AG10803 (cell line): Measurements from ENCODE around the gene DPEP1.

Experiments
- DNase-seq: peaks from one replicate; pipeline ENCODE4 v3.0.0; 2010; ENCODE audit warnings: low read depth
- H3K4me3 ChIP-seq: 2 replicates; pipeline ENCODE4 v1.5.1; 2011; ENCODE audit warnings: mild to moderate bottlenecking, low read length, control low read depth
- TF ChIP-seq, protein P1 (sequence below): conservative IDR thresholded peaks from 2 replicates; pipeline ENCODE4 v1.5.1; 2011; ENCODE audit warnings: mild to moderate bottlenecking, low read length, control low read depth, inconsistent platforms

The DPEP1 gene

DNA sequence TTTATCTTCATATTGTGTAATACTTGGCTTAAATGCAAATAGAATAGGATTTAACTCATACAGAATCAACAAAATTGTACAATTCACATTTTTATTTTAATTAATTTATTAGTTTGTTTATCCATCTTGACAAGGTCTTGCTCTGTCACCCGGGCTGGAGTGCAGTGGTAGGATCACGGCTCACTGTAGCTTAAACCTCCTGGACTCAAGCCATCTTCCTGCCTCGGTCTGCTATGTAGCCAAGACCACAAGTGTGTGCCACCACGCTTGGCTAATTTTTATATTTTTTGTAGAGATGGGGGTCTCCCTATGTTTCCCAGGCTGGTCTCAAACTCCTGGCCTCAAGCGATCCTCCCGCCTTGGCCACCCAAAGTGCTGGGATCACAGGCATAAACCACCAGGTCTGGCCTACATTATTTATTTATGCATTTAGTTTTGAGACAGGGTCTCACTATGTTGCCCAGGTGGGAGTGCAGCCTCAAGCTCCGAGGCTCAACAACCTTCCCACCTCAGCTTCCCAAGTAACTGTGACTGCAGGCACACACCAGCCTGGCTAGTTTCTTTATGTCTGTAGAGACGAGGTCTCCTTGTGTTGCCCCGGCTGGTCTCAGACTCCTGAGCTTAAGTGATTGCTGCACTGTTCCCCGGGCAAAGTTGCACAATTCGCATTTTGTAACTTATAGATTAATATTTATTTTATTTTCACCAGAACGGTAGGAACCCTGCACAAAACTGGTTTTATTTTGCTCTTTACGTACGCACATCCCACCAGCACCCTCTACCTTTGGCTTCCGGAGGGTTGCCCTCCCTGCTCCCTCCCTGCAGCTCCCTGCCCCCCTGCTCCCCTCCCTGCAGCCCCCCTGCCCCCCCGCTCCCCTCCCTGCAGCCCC is 4.9 kb downstream of the DPEP1 start:
- H3K4me3 ChIP-seq = no peak overlapping the region
- TF ChIP-seq, protein P1, sequence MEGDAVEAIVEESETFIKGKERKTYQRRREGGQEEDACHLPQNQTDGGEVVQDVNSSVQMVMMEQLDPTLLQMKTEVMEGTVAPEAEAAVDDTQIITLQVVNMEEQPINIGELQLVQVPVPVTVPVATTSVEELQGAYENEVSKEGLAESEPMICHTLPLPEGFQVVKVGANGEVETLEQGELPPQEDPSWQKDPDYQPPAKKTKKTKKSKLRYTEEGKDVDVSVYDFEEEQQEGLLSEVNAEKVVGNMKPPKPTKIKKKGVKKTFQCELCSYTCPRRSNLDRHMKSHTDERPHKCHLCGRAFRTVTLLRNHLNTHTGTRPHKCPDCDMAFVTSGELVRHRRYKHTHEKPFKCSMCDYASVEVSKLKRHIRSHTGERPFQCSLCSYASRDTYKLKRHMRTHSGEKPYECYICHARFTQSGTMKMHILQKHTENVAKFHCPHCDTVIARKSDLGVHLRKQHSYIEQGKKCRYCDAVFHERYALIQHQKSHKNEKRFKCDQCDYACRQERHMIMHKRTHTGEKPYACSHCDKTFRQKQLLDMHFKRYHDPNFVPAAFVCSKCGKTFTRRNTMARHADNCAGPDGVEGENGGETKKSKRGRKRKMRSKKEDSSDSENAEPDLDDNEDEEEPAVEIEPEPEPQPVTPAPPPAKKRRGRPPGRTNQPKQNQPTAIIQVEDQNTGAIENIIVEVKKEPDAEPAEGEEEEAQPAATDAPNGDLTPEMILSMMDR = no peak
- no peak for DNase-seq

- DNase-seq = peak; percentile 43
- TF ChIP-seq, protein P1 = no peak
- H3K4me3 ChIP-seq = no peak overlapping the region
Measured at GRCh38 chr16:89619840-89620239, 6.4 kb downstream of the DPEP1 start.

- no peak overlapping the region for H3K4me3 ChIP-seq
- DNase-seq = no peak
- TF ChIP-seq, protein P1 = no peak
Measured at GRCh38 chr16:89620406-89620841, 7.0 kb downstream of the DPEP1 start.

DNA sequence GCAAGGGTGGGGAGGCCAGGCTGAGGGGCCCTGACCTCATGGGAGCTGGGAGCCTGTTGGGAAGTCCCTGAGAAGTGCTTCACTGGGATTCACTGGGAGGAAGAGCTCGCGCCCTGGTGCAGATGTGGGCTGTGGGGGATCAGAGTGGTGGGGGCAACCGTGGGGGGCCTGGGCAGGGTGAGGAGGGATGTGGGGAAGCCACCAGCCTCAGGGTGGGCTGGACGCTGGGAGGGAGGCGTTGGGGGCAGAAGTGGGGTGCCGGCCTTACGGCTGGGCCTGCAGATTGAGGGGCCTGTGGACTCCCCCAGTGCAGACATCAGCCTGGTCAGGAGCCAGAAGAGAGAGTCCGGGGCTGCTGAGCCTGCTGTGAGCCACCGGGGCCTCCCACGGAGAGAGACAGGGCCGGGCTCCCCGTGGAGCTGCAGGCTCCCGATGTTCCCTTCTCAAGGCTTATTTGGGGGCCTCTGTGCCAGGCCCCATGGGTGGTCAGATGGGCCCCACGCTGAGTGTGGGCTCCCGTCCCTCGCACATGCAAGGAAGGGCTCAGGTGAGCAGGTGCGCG is 7.8 kb downstream of the DPEP1 start:
- no peak for DNase-seq
- TF ChIP-seq, protein P1 = no peak
- no peak overlapping the region for H3K4me3 ChIP-seq

DNA sequence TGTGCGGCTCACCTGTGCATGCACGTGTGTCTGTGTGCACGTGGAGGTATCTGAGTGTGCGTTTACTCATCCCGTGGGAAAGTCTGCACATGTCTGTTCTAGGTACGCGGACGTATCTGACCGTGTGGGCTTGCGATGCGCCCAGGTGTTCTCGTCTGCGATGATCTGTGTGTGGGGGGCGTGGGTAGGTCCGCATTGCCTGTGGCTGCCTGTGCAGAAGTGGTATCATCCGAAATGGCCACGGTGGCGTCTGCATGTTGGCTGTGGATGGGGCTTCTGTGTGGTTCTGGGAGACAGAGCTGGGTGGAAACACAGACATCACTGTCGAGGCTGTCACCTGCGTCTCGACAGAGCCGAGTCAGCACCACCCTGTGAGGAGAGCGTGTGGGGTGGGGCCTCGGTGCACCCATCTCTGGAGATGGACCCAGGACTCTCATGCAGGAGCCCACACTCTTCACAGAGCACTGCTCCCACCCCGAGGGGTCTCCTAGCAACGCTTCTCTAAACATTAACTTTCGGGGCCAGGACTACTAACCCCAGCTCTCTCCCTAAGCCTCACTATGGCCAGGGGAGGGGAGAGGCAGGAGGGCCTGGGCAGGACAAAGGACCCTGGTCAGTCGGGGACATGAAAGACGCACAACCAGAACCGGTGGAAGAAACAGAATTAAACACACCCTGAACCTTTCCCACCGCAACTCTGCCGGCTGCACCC is 8.4 kb downstream of the DPEP1 start:
- no peak for DNase-seq
- TF ChIP-seq, protein P1 = no peak
- H3K4me3 ChIP-seq = no peak overlapping the region

- TF ChIP-seq, protein P1 = no peak
- DNase-seq = peak; percentile 37
- H3K4me3 ChIP-seq = no peak overlapping the region
Measured at GRCh38 chr16:89623511-89624261, 10.2 kb downstream of the DPEP1 start.
